SK-N-SH (cell line): ENCODE measurements around the gene BOC. TPM values are rescaled to one million over a fixed set of nuclear protein-coding genes. Genes with fewer than 3 reads are reported as not detected.
A peak's percentile ranks its signal among the peaks of the same experiment; 100 is the strongest.

Experiments
- CTCF ChIA-PET: fragments of 300-600, 350-600 bp; formaldehyde crosslinking; extraction: SDS; loops from one replicate; lab custom pipeline; 2021; lab: Yijun Ruan, JAX
- POLR2A ChIA-PET: fragments of 350-600 bp; sonication (Branson Sonifier 250); formaldehyde crosslinking; extraction: SDS; loops from one replicate; lab custom pipeline; 2020; ENCODE audit warnings: antibody characterized with exemption, inconsistent platforms; lab: Yijun Ruan, JAX
- DNase-seq: peaks from one replicate; pipeline ENCODE4 v3.0.0; 2012
- H2AFZ ChIP-seq: fragments of 200-600 bp; sonication (generic); 2 replicates; pipeline ENCODE4 v1.8.1; 2016; ENCODE audit warnings: antibody characterized with exemption, mild to moderate bottlenecking, low read depth
- H3F3A ChIP-seq: fragments of 200-600 bp; sonication (generic); replicated peaks from 2 replicates; pipeline ENCODE3; 2016; ENCODE audit warnings: antibody characterized with exemption, mild to moderate bottlenecking; ENCODE audit not compliant: insufficient read depth
- H3K27ac ChIP-seq, 2 experiments: fragments of 200-500 bp in 1 of 2; fragments of 200-600 bp in 1 of 2; sonication (Bioruptor generic) in 1 of 2; sonication (generic), shearing (Covaris generic) in 1 of 2; 2 replicates each; pipeline versions ENCODE4 v1.5.1 to v1.6.1; 2014 to 2016; ENCODE audit warnings: low read depth in 2 of 2, inconsistent platforms in 1 of 2, low read length in 1 of 2, mild to moderate bottlenecking in 1 of 2, mixed read lengths in 1 of 2
- H3K27me3 ChIP-seq: fragments of 200-600 bp; sonication (generic), shearing (Covaris generic); 2 replicates; pipeline ENCODE4 v1.6.1; 2016; ENCODE audit warnings: mixed run types; ENCODE audit not compliant: insufficient read depth
- H3K36me3 ChIP-seq, 2 experiments: fragments of 200-500 bp in 1 of 2; fragments of 200-600 bp in 1 of 2; sonication (Bioruptor generic) in 1 of 2; sonication (generic) in 1 of 2; replicated peaks in 1 of 2; 2 replicates each; pipeline versions ENCODE3 to v1.5.1; 2014 to 2016; ENCODE audit warnings: low read length in 1 of 2, mild to moderate bottlenecking in 1 of 2; ENCODE audit not compliant: insufficient read depth in 2 of 2, control insufficient read depth in 1 of 2
- H3K4me1 ChIP-seq, 2 experiments: fragments of 200-500 bp in 1 of 2; fragments of 200-600 bp in 1 of 2; sonication (Bioruptor generic) in 1 of 2; sonication (generic), shearing (Covaris generic) in 1 of 2; 2 replicates each; pipeline versions ENCODE4 v1.5.1 to v1.6.1; 2014 to 2016; ENCODE audit warnings: low read depth in 1 of 2, low read length in 1 of 2, mixed run types in 1 of 2; ENCODE audit not compliant: insufficient read depth in 2 of 2, control insufficient read depth in 1 of 2
- H3K4me2 ChIP-seq: fragments of 200-600 bp; sonication (generic), shearing (Covaris generic); 2 replicates; pipeline ENCODE4 v1.6.1; 2017; ENCODE audit warnings: mixed run types
- H3K4me3 ChIP-seq, 2 experiments: fragments of 200-500 bp in 1 of 2; fragments of 200-600 bp in 1 of 2; sonication (Bioruptor generic) in 1 of 2; sonication (generic), shearing (Covaris generic) in 1 of 2; 2 replicates each; pipeline versions ENCODE4 v1.5.1 to v1.8.1; 2014 to 2016; ENCODE audit warnings: low read depth in 2 of 2, inconsistent platforms in 1 of 2, low read length in 1 of 2, mild to moderate bottlenecking in 1 of 2, mixed read lengths in 1 of 2, moderate library complexity in 1 of 2
- H3K79me2 ChIP-seq: fragments of 200-600 bp; sonication (generic); 2 replicates; pipeline ENCODE4 v1.8.1; 2017; ENCODE audit warnings: mild to moderate bottlenecking; ENCODE audit not compliant: insufficient read depth
- H3K9ac ChIP-seq: fragments of 200-600 bp; sonication (generic); 2 replicates; pipeline ENCODE4 v1.6.1; 2017; ENCODE audit warnings: mixed run types
- H3K9me2 ChIP-seq: fragments of 200-600 bp; sonication (generic); 2 replicates; pipeline ENCODE4 v1.6.1; 2017; ENCODE audit warnings: mixed run types
- H3K9me3 ChIP-seq: fragments of 200-600 bp; sonication (generic); 2 replicates; pipeline ENCODE4 v1.6.1; 2017; ENCODE audit warnings: mixed run types, mild to moderate bottlenecking, moderate library complexity
- H4K20me1 ChIP-seq: fragments of 200-600 bp; sonication (generic); 2 replicates; pipeline ENCODE4 v1.6.1; 2017; ENCODE audit warnings: mild to moderate bottlenecking, mixed run types; ENCODE audit not compliant: insufficient read depth
- CHD2 ChIP-seq: fragments of 150-350 bp; IDR thresholded peaks from 2 replicates; pipeline ENCODE4 v1.6.1; 2018; ENCODE audit warnings: low read length; ENCODE audit not compliant: partially characterized antibody
- ELF1 ChIP-seq: IDR thresholded peaks from 2 replicates; pipeline ENCODE4 v1.4.0; 2012
- EZH2phosphoT487 ChIP-seq: fragments of 200-600 bp; sonication (generic); IDR thresholded peaks from 2 replicates; pipeline ENCODE4 v1.6.1; 2017; ENCODE audit warnings: low read depth, mixed run types, mild to moderate bottlenecking, antibody characterized with exemption, moderate library complexity, borderline replicate concordance
- FOSL2 ChIP-seq: IDR thresholded peaks from 2 replicates; pipeline ENCODE4 v1.4.0; 2012; ENCODE audit warnings: low read depth, mild to moderate bottlenecking, moderate library complexity, borderline replicate concordance
- FOXM1 ChIP-seq: IDR thresholded peaks from 2 replicates; pipeline ENCODE4 v1.4.0; 2012; ENCODE audit warnings: low read depth, mild to moderate bottlenecking
- GABPA ChIP-seq: IDR thresholded peaks from 2 replicates; pipeline ENCODE4 v1.4.0; 2012; ENCODE audit warnings: low read depth, mild to moderate bottlenecking
- IRF3 ChIP-seq: fragments of 150-350 bp; IDR thresholded peaks from 2 replicates; pipeline ENCODE4 v1.6.1; 2016; ENCODE audit warnings: mild to moderate bottlenecking, low read depth, low read length
- JUND ChIP-seq: IDR thresholded peaks from 2 replicates; pipeline ENCODE4 v1.4.0; 2012
- MAX ChIP-seq: IDR thresholded peaks from 2 replicates; pipeline ENCODE4 v1.4.0; 2012; ENCODE audit warnings: low read depth
- MEF2A ChIP-seq: IDR thresholded peaks from 2 replicates; pipeline ENCODE4 v1.4.0; 2012; ENCODE audit warnings: low read depth, borderline replicate concordance
- MXI1 ChIP-seq: IDR thresholded peaks from 2 replicates; pipeline ENCODE4 v1.6.1; 2012; ENCODE audit warnings: mild to moderate bottlenecking, low read depth, low read length, improper control_type of control experiment
- NFIC ChIP-seq: IDR thresholded peaks from 2 replicates; pipeline ENCODE4 v1.4.0; 2012; ENCODE audit warnings: borderline replicate concordance
- NRF1 ChIP-seq: IDR thresholded peaks from 2 replicates; pipeline ENCODE4 v1.6.1; 2012; ENCODE audit warnings: low read depth, mild to moderate bottlenecking, low read length
- PBX3 ChIP-seq: IDR thresholded peaks from 2 replicates; pipeline ENCODE4; 2012
- RAD21 ChIP-seq: IDR thresholded peaks from 2 replicates; pipeline ENCODE4 v1.6.1; 2012; ENCODE audit warnings: mild to moderate bottlenecking, low read length
- RXRA ChIP-seq: IDR thresholded peaks from 2 replicates; pipeline ENCODE4 v1.4.0; 2012; ENCODE audit warnings: low read depth, mild to moderate bottlenecking, borderline replicate concordance
- SIN3A ChIP-seq: IDR thresholded peaks from 2 replicates; pipeline ENCODE4 v1.6.1; 2012; ENCODE audit warnings: low read depth, mild to moderate bottlenecking, low read length, moderate library complexity, borderline replicate concordance
- TCF12 ChIP-seq: IDR thresholded peaks from 2 replicates; pipeline ENCODE4 v1.4.0; 2012
- USF1 ChIP-seq: IDR thresholded peaks from 2 replicates; pipeline ENCODE4 v1.4.0; 2012; ENCODE audit warnings: low read depth, borderline replicate concordance
- USF2 ChIP-seq: fragments of 150-350 bp; IDR thresholded peaks from 2 replicates; pipeline ENCODE4 v1.6.1; 2017; ENCODE audit warnings: antibody characterized with exemption, low read length, low read depth, borderline replicate concordance
- WGBS: methylation state at CpG from one replicate; pipeline ENCODE4 v1.1.6; 2017; ENCODE audit warnings: low lambda C conversion rate; 5-methylcytosine and 5-hydroxymethylcytosine counted together
- polyA plus RNA-seq, 3 experiments: library from polyadenylated mRNA; depleted of rRNA; stranded (reverse); fragments of >200 nt; gene quantifications; 2 replicates each; pipeline ENCODE4 v1.2.3, GENCODE V29; 2012
- TF ChIP-seq, protein P1 (sequence below): fragments of 200-600 bp; sonication (generic); IDR thresholded peaks from 2 replicates; pipeline ENCODE4 v1.6.1; 2017; ENCODE audit warnings: antibody characterized with exemption, mild to moderate bottlenecking, moderate library complexity

BOC gene
- polyA plus RNA-seq, 1 of the 3 experiments (the other 2 are of a cell fraction): 6.6 TPM

GRCh38 chr3:113249601-113250000 lies 38.2 kb downstream of the BOC start:
- H3K4me2 ChIP-seq: 0 out of 2 replicates have a peak overlapping the region, but pooled peaks have one; percentile 42

DNA sequence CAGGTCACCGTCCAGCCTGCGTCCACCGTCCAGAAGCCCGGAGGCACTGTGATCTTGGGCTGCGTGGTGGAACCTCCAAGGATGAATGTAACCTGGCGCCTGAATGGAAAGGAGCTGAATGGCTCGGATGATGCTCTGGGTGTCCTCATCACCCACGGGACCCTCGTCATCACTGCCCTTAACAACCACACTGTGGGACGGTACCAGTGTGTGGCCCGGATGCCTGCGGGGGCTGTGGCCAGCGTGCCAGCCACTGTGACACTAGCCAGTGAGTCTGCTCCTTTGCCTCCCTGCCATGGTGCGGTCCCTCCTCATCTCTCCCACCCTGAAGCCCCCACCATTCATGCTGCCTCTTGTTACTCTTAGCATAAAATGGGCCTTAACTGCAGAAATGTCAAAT lies 39.2 kb downstream of the BOC start:
- H4K20me1 ChIP-seq: no peaks in the 10 kb centered on the region
- CTCF ChIA-PET: interaction anchor here (1.3 kb wide), 2 partner anchors 10 to 38 kb away, joined by 3 read pairs; no protein-coding TSS in a partner anchor
- 96% methylated on average over 9 of the region's 14 CpGs for WGBS

More at GRCh38 chr3:113249601-113250000, 38.2 kb downstream of the BOC start:
- DNase-seq: no peak
- no peak overlapping the region for H3K4me3 ChIP-seq
- H4K20me1 ChIP-seq: no peaks in the 10 kb centered on the region
- peaks cover 0 to 17% of the 10 kb centered on the region in 2 experiments for H3K36me3 ChIP-seq
- H3K9me3 ChIP-seq: no peaks in the 10 kb centered on the region
- TF ChIP-seq FOXM1 (no peak), SIN3A (no peak)
- TF ChIP-seq, all 33 proteins: peak for 0
- Histone ChIP-seq H3K27ac (peak overlapping the region; percentile 44 to 65; a peak in 2 of 4 replicates), H3K4me1 (peaks cover 10 to 26% of the 10 kb centered on the region in 2 experiments; a peak in 3 of 4 replicates), H2AFZ (no peak overlapping the region), H3F3A (no peaks in the 10 kb centered on the region), H3K27me3 (no peaks in the 10 kb centered on the region), H3K79me2 (no peaks in the 10 kb centered on the region), H3K9me2 (no peaks in the 10 kb centered on the region), H3K9ac (no peak overlapping the region)
- ChIA-PET CTCF (interaction anchor here (0.8 to 1.5 kb wide), 5 partner anchors 9 to 101 kb away, joined by 3 to 4 read pairs (median 3); no protein-coding TSS in a partner anchor), POLR2A (interaction anchor here (0.9 to 1.2 kb wide), 2 partner anchors 38 to 102 kb away, joined by 3 read pairs; partner anchors contain the start of gene BOC)
- 99% methylated on average over 8 of the region's 8 CpGs for WGBS

More for the DNA sequence above, 39.2 kb downstream of the BOC start:
- no peak overlapping the region for H3K4me2 ChIP-seq
- no peak overlapping the region for H3K4me3 ChIP-seq
- TF ChIP-seq EZH2phosphoT487: no peak
- TF ChIP-seq PBX3: no peak
- no peak for TF ChIP-seq MEF2A
- TF ChIP-seq NRF1: no peak
- TF ChIP-seq USF1: no peak
- TF ChIP-seq, protein P1, sequence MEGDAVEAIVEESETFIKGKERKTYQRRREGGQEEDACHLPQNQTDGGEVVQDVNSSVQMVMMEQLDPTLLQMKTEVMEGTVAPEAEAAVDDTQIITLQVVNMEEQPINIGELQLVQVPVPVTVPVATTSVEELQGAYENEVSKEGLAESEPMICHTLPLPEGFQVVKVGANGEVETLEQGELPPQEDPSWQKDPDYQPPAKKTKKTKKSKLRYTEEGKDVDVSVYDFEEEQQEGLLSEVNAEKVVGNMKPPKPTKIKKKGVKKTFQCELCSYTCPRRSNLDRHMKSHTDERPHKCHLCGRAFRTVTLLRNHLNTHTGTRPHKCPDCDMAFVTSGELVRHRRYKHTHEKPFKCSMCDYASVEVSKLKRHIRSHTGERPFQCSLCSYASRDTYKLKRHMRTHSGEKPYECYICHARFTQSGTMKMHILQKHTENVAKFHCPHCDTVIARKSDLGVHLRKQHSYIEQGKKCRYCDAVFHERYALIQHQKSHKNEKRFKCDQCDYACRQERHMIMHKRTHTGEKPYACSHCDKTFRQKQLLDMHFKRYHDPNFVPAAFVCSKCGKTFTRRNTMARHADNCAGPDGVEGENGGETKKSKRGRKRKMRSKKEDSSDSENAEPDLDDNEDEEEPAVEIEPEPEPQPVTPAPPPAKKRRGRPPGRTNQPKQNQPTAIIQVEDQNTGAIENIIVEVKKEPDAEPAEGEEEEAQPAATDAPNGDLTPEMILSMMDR: no peak
- TF ChIP-seq NFIC: no peak
- no peak for TF ChIP-seq ELF1
- no peak for TF ChIP-seq MXI1
- no peak for TF ChIP-seq MAX
- TF ChIP-seq USF2: no peak
- TF ChIP-seq RXRA: no peak
- TF ChIP-seq GABPA: no peak
- TF ChIP-seq FOSL2: no peak
- TF ChIP-seq CHD2: no peak
- no peak for TF ChIP-seq TCF12
- no peak for TF ChIP-seq IRF3
- no peak for TF ChIP-seq RAD21
- TF ChIP-seq SIN3A: no peak
- TF ChIP-seq JUND: no peak
- no peaks in the 10 kb centered on the region for H3K79me2 ChIP-seq
- peaks cover 0 to 17% of the 10 kb centered on the region in 2 experiments for H3K36me3 ChIP-seq
- H3K9ac ChIP-seq: no peak overlapping the region
- DNase-seq: no peak
- H3K27ac ChIP-seq: no peak overlapping the region; a peak in 1 of 4 replicates
- peaks cover 10 to 26% of the 10 kb centered on the region in 2 experiments; a peak in 3 of 4 replicates for H3K4me1 ChIP-seq
- no peak overlapping the region for H2AFZ ChIP-seq
- no peaks in the 10 kb centered on the region for H3F3A ChIP-seq
- no peaks in the 10 kb centered on the region for H3K9me2 ChIP-seq
- H3K27me3 ChIP-seq: no peaks in the 10 kb centered on the region
- POLR2A ChIA-PET: no interaction called here
- no peaks in the 10 kb centered on the region for H3K9me3 ChIP-seq
